Hematopoietic multipotent progenitor cell (in vitro differentiated cells): Measurements from ENCODE around the gene USP31. TPM values are rescaled to one million over a fixed set of nuclear protein-coding genes. Genes with fewer than 3 reads are reported as not detected.
"Not testable (repeated sequence)": the region's sequence is repeated elsewhere in the genome, so short reads cannot be mapped to it uniquely, and the experiment has no call there.

ENCODE experiments used
- DNase-seq, 3 donors: peaks; one replicate each; pipeline ENCODE4 v3.0.0-alpha.2; 2011 to 2015; ENCODE audit warnings: low read depth in 2 of 3, low spot score in 2 of 3
- total RNA-seq: library from RNA; depleted of rRNA; stranded (reverse); fragments of >200 nt; gene quantifications from one replicate; pipeline ENCODE4 v1.2.3, GENCODE V29; 2012

The USP31 gene
- total RNA-seq, 1 donor: 1.6 TPM

- DNase-seq: no peak
Observed at GRCh38 chr16:23104032-23104955, 45.0 kb downstream of the USP31 start.

GRCh38 chr16:23103603-23104002 is 45.6 kb downstream of the USP31 start:
- no peak for DNase-seq

GRCh38 chr16:23101012-23101550 is 48.2 kb downstream of the USP31 start:
- no peak for DNase-seq

GRCh38 chr16:23096450-23096849 is 52.8 kb downstream of the USP31 start:
- not testable (repeated sequence) for DNase-seq

- not testable (repeated sequence) for DNase-seq
Observed at GRCh38 chr16:23094136-23094535, 55.1 kb downstream of the USP31 start.

- no peak for DNase-seq
Observed at GRCh38 chr16:23092801-23093117, 56.5 kb downstream of the USP31 start.

- DNase-seq: no peak
Observed at GRCh38 chr16:23092072-23092800, 57.0 kb downstream of the USP31 start.

GRCh38 chr16:23089111-23089510 is 60.1 kb downstream of the USP31 start:
- DNase-seq: no peak

- no peak for DNase-seq
Observed at GRCh38 chr16:23088018-23088417, 61.2 kb downstream of the USP31 start.

GRCh38 chr16:23085949-23086348 is 63.3 kb downstream of the USP31 start:
- no peak for DNase-seq

- no peak for DNase-seq
Observed at GRCh38 chr16:23082161-23082788, 67.0 kb downstream of the USP31 start.

- no peak for DNase-seq
Observed at GRCh38 chr16:23081675-23082119, 67.6 kb downstream of the USP31 start.

GRCh38 chr16:23080747-23081146 is 68.5 kb downstream of the USP31 start:
- no peak for DNase-seq

GRCh38 chr16:23080329-23080728 is 68.9 kb downstream of the USP31 start:
- DNase-seq: no peak

GRCh38 chr16:23079675-23080301 is 69.5 kb downstream of the USP31 start:
- DNase-seq: peak in 1 of 3 donors; percentile 46

- no peak for DNase-seq
Observed at GRCh38 chr16:23074423-23074822, 74.8 kb downstream of the USP31 start.

GRCh38 chr16:23072769-23073549 is 76.3 kb downstream of the USP31 start:
- no peak for DNase-seq

GRCh38 chr16:23072084-23072599 is 77.1 kb downstream of the USP31 start:
- no peak for DNase-seq

GRCh38 chr16:23071196-23072083 is 77.8 kb downstream of the USP31 start:
- no peak for DNase-seq
